Retinal pigment epithelial cell (primary cell): ENCODE measurements around the gene DNAJC7.
"Not testable (repeated sequence)": the region's sequence is repeated elsewhere in the genome, so short reads cannot be mapped to it uniquely, and the experiment has no call there.

Experiments
- DNase-seq: peaks from one replicate; pipeline ENCODE4 v3.0.0-alpha.2; 2010; ENCODE audit warnings: low read depth
- H3K4me3 ChIP-seq: 2 replicates; pipeline ENCODE4 v1.5.1; 2011; ENCODE audit warnings: mild to moderate bottlenecking, low read length, control low read depth, moderate library complexity
- CTCF ChIP-seq: conservative IDR thresholded peaks from 2 replicates; pipeline ENCODE4 v1.5.1; 2011; ENCODE audit warnings: low read depth, low read length, control low read depth, inconsistent platforms

The DNAJC7 gene

GRCh38 chr17:41939044-41939692, 78.1 kb downstream of the DNAJC7 start:
- no peak for DNase-seq
- no peak overlapping the region for H3K4me3 ChIP-seq
- no peak for TF ChIP-seq CTCF

GRCh38 chr17:41937970-41938954, 79.0 kb downstream of the DNAJC7 start:
- no peak overlapping the region for H3K4me3 ChIP-seq
- TF ChIP-seq CTCF: no peak
- no peak for DNase-seq

GRCh38 chr17:41935641-41936040, 81.6 kb downstream of the DNAJC7 start:
- DNase-seq: no peak
- no peak for TF ChIP-seq CTCF
- H3K4me3 ChIP-seq: no peak overlapping the region

GRCh38 chr17:41932816-41933389, 84.3 kb downstream of the DNAJC7 start:
- no peak for TF ChIP-seq CTCF
- no peak for DNase-seq
- no peak overlapping the region for H3K4me3 ChIP-seq

GRCh38 chr17:41931715-41932114, 85.5 kb downstream of the DNAJC7 start:
- not testable (repeated sequence) for H3K4me3 ChIP-seq, DNase-seq

- peak overlapping the region; percentile 86 for H3K4me3 ChIP-seq
- not testable (repeated sequence) for DNase-seq
Observed at GRCh38 chr17:41930833-41931156, 86.4 kb downstream of the DNAJC7 start.

- H3K4me3 ChIP-seq: peak within 1 kb of the TSS; percentile 86
- DNase-seq: peak; percentile 82
- peak; percentile 49 for TF ChIP-seq CTCF
Observed at GRCh38 chr17:41930009-41930832, 87.0 kb downstream of the DNAJC7 start, which contains the start of gene ODAD4. TSS of gene ODAD4 (plus strand) at chr17:41930617. CDS start at chr17:41930724, 107 bp downstream.
